Measurements from ENCODE around the gene KRTAP10-8. TPM values are rescaled to one million over a fixed set of nuclear protein-coding genes. Genes with fewer than 3 reads are reported as not detected.
"Not testable (repeated sequence)": the region's sequence is repeated elsewhere in the genome, so short reads cannot be mapped to it uniquely, and the experiment has no call there.

KRTAP10-8 gene
- total and polyA plus RNA-seq, 7 donors: not detected

DNA sequence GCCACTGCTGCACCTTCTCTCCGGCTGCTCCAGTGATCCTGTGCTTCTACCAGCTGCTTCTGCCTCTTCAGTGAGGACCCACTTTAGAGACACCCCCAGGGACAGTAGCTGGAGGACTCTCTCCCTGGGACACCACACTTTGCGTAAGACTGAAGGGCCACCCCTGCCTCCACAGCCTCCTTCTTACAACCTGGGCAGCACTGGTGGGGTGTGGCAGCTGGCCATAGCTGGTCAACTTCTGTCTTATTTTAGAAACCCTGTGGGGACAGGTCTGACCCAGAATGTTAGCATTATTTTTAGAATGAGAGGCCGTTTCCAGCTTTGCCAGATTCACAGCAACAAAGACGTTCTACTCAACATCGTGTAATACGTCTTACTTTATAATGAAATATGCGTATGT lies 13.9 kb downstream of the KRTAP10-8 start:
- Histone ChIP-seq H3K27ac (no peak overlapping the region), H3K27me3 (peaks cover 0 to 26% (median 13%) of the 10 kb centered on the region in 3 donors), H3K4me3 (no peak overlapping the region), H3K4me1 (no peaks in the 10 kb centered on the region), H3K36me3 (no peaks in the 10 kb centered on the region), H3K9me3 (peaks cover 0 to 11% (median 5%) of the 10 kb centered on the region in 4 donors)
- no peak for DNase-seq
- intact Hi-C loops (cut with DNase I): no loop called here
- 89 to 92% methylated on average over 7 of the region's 7 CpGs for WGBS, 2 donors
- TF ChIP-seq POLR2A (IDR thresholded peaks at IDR 0.05) (no peak), EP300 (IDR thresholded peaks at IDR 0.05) (no peak), POLR2AphosphoS5 (IDR thresholded peaks at IDR 0.05) (no peak)
- TF ChIP-seq, protein P1, sequence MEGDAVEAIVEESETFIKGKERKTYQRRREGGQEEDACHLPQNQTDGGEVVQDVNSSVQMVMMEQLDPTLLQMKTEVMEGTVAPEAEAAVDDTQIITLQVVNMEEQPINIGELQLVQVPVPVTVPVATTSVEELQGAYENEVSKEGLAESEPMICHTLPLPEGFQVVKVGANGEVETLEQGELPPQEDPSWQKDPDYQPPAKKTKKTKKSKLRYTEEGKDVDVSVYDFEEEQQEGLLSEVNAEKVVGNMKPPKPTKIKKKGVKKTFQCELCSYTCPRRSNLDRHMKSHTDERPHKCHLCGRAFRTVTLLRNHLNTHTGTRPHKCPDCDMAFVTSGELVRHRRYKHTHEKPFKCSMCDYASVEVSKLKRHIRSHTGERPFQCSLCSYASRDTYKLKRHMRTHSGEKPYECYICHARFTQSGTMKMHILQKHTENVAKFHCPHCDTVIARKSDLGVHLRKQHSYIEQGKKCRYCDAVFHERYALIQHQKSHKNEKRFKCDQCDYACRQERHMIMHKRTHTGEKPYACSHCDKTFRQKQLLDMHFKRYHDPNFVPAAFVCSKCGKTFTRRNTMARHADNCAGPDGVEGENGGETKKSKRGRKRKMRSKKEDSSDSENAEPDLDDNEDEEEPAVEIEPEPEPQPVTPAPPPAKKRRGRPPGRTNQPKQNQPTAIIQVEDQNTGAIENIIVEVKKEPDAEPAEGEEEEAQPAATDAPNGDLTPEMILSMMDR (IDR thresholded peaks at IDR 0.05): no peak

GRCh38 chr21:44626262-44626661 lies 14.4 kb downstream of the KRTAP10-8 start:
- H3K36me3 ChIP-seq: no peaks in the 10 kb centered on the region

GRCh38 chr21:44626673-44627143 lies 14.8 kb downstream of the KRTAP10-8 start, which contains the start of gene KRTAP10-9:
Gene KRTAP10-9, plus strand, starts transcription at chr21:44627093. Its CDS starts 79 bp downstream, at chr21:44627172.
- peaks cover 0 to 26% (median 13%) of the 10 kb centered on the region in 3 donors for H3K27me3 ChIP-seq
- TF ChIP-seq EP300 (IDR thresholded peaks at IDR 0.05) (no peak), POLR2AphosphoS5 (IDR thresholded peaks at IDR 0.05) (no peak), POLR2A (IDR thresholded peaks at IDR 0.05) (no peak)
- TF ChIP-seq, protein P1 (IDR thresholded peaks at IDR 0.05): no peak
- H3K4me1 ChIP-seq: no peaks in the 10 kb centered on the region
- H3K36me3 ChIP-seq: no peaks in the 10 kb centered on the region
- peaks cover 0 to 11% (median 5%) of the 10 kb centered on the region in 4 donors for H3K9me3 ChIP-seq
- no peak for DNase-seq
- H3K4me3 ChIP-seq: no peak within 1 kb of the TSS
- no peak within 1 kb of the TSS for H3K27ac ChIP-seq
- WGBS, 2 donors: 51 to 54% methylated on average over 7 of the region's 7 CpGs
- intact Hi-C loops (cut with DNase I): no loop called here

More at GRCh38 chr21:44626262-44626661, 14.4 kb downstream of the KRTAP10-8 start:
- H3K4me3 ChIP-seq: no peak overlapping the region
- no peak for TF ChIP-seq POLR2A (IDR thresholded peaks at IDR 0.05)
- TF ChIP-seq, protein P1 (IDR thresholded peaks at IDR 0.05): no peak
- no peak for TF ChIP-seq POLR2AphosphoS5 (IDR thresholded peaks at IDR 0.05)
- TF ChIP-seq EP300 (IDR thresholded peaks at IDR 0.05): no peak
- H3K27ac ChIP-seq: no peak overlapping the region
- peaks cover 0 to 11% (median 5%) of the 10 kb centered on the region in 4 donors for H3K9me3 ChIP-seq
- WGBS, 2 donors: 73% methylated on average over 10 of the region's 10 CpGs
- H3K4me1 ChIP-seq: no peaks in the 10 kb centered on the region
- intact Hi-C loops (cut with DNase I): no loop called here
- peaks cover 0 to 26% (median 13%) of the 10 kb centered on the region in 3 donors for H3K27me3 ChIP-seq
- no peak for DNase-seq

GRCh38 chr21:44627181-44627822 lies 15.4 kb downstream of the KRTAP10-8 start:
- H3K27ac ChIP-seq; DNase-seq; H3K4me1 ChIP-seq; H3K4me3 ChIP-seq; intact Hi-C loops (cut with DNase I); H3K36me3 ChIP-seq: not testable (repeated sequence)
- Histone ChIP-seq H3K27me3 (peaks cover 0 to 26% (median 13%) of the 10 kb centered on the region in 3 donors), H3K9me3 (peaks cover 0 to 16% (median 5%) of the 10 kb centered on the region in 4 donors)
- 72 to 79% methylated on average over 20 of the region's 20 CpGs for WGBS, 2 donors

- WGBS, 2 donors: 29 to 47% methylated on average over 15 of the region's 15 CpGs
- H3K36me3 ChIP-seq; intact Hi-C loops (cut with DNase I); H3K4me1 ChIP-seq; H3K27ac ChIP-seq; H3K4me3 ChIP-seq; DNase-seq: not testable (repeated sequence)
- Histone ChIP-seq H3K27me3 (peaks cover 0 to 26% (median 13%) of the 10 kb centered on the region in 3 donors), H3K9me3 (peaks cover 0 to 18% (median 4%) of the 10 kb centered on the region in 4 donors)
These were observed 16.0 kb downstream of the KRTAP10-8 start for GRCh38 chr21:44627831-44628233.
